ENCODE data around the gene PICALM. TPM values are rescaled to one million over a fixed set of nuclear protein-coding genes. Genes with fewer than 3 reads are reported as not detected.

The PICALM gene
- total RNA-seq, 4 donors from 2014 or later, result 287 to 339 (median 313) TPM

DNA sequence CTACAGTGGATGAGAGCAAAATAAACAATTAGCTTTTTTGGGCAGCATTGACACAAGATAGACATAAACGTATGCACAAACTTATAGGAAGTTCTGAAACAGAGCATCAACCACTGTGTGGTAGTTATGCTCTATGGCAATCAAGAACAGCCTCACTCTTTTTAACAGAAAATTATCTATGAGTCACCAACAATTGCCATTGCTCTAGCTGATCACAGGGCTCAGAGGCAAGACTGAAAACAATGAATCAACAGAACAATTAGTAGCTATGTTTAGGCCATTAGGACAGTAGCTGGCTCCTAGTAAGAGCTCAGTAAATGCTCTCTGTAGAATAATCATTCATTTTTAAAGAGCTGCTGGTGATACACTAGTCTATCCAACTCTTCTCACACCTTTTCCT lies 34.9 kb upstream of the PICALM start:
- Histone ChIP-seq H3K27me3 (no peaks in the 10 kb centered on the region), H3K4me3 (no peak overlapping the region), H3K4me1 (no peaks in the 10 kb centered on the region), H3K27ac (no peak overlapping the region), H3K36me3 (no peaks in the 10 kb centered on the region), H3K9me3 (no peaks in the 10 kb centered on the region)
- 73 to 83% methylated on average over 1 of the region's 1 CpG for WGBS, 2 donors
- no peak for TF ChIP-seq POLR2A (IDR thresholded peaks at IDR 0.05)
- no peak for TF ChIP-seq EP300 (IDR thresholded peaks at IDR 0.05)
- no peak for DNase-seq (ENCODE audit: low spot score in 2 of 2)

DNA sequence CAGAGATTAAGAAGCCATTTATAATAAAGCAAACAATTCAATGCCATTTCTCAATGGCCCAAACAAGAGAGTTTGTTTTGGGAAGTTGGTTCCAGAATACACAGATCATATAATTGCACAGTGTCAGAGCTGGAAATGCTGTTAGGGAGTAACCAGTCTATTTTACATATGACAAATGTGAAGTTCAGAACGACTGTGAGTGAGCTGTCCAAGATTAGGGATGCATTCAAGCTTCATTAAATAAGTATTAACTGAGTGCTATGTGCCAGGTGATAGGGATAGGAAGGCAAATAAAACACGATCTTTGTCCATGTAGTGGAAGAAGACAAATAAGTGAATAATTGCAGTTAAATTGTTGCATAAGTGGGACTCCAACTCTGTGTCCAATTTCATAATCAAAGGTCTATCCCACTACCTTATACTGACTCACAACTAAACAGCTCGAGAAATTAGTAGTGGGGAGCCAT lies 33.1 kb upstream of the PICALM start:
- no peak for DNase-seq (ENCODE audit: low spot score in 2 of 2)
- Histone ChIP-seq H3K4me1 (no peaks in the 10 kb centered on the region), H3K27ac (no peak overlapping the region), H3K9me3 (no peaks in the 10 kb centered on the region), H3K4me3 (no peak overlapping the region), H3K27me3 (no peaks in the 10 kb centered on the region), H3K36me3 (no peaks in the 10 kb centered on the region)
- 57 to 73% methylated on average over 3 of the region's 3 CpGs for WGBS, 2 donors
- no peak for TF ChIP-seq POLR2A (IDR thresholded peaks at IDR 0.05)
- no peak for TF ChIP-seq EP300 (IDR thresholded peaks at IDR 0.05)
- TF ChIP-seq, protein P1, sequence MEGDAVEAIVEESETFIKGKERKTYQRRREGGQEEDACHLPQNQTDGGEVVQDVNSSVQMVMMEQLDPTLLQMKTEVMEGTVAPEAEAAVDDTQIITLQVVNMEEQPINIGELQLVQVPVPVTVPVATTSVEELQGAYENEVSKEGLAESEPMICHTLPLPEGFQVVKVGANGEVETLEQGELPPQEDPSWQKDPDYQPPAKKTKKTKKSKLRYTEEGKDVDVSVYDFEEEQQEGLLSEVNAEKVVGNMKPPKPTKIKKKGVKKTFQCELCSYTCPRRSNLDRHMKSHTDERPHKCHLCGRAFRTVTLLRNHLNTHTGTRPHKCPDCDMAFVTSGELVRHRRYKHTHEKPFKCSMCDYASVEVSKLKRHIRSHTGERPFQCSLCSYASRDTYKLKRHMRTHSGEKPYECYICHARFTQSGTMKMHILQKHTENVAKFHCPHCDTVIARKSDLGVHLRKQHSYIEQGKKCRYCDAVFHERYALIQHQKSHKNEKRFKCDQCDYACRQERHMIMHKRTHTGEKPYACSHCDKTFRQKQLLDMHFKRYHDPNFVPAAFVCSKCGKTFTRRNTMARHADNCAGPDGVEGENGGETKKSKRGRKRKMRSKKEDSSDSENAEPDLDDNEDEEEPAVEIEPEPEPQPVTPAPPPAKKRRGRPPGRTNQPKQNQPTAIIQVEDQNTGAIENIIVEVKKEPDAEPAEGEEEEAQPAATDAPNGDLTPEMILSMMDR (IDR thresholded peaks at IDR 0.05), result no peak

DNA sequence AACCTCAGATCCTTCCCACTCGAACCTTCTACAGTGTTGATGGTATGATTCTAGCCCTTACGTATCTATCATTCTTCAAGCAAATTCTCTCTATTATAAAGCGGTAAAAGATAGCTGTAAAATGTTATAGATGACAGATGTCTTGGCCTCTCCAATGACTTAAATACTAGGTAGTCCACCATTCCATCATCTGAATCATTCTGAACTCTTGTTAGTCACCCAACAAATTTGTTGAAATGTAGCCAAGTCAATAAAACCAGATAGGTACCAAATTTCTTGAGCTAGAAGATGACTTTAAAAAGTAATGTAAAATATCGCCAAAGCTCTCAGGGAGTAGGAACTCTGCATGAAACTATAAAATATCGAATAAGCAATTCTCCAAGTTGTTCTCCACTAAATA lies 32.6 kb upstream of the PICALM start:
- no peak overlapping the region for H3K27ac ChIP-seq
- H3K9me3 ChIP-seq, result no peaks in the 10 kb centered on the region
- no peaks in the 10 kb centered on the region for H3K27me3 ChIP-seq
- 77 to 81% methylated on average over 5 of the region's 5 CpGs for WGBS, 2 donors
- H3K4me1 ChIP-seq, result no peaks in the 10 kb centered on the region
- H3K36me3 ChIP-seq, result no peaks in the 10 kb centered on the region
- TF ChIP-seq POLR2A (IDR thresholded peaks at IDR 0.05) (no peak), EP300 (IDR thresholded peaks at IDR 0.05) (no peak)
- TF ChIP-seq, protein P1 (IDR thresholded peaks at IDR 0.05), result no peak
- no peak for DNase-seq (ENCODE audit: low spot score in 2 of 2)
- no peak overlapping the region for H3K4me3 ChIP-seq

DNA sequence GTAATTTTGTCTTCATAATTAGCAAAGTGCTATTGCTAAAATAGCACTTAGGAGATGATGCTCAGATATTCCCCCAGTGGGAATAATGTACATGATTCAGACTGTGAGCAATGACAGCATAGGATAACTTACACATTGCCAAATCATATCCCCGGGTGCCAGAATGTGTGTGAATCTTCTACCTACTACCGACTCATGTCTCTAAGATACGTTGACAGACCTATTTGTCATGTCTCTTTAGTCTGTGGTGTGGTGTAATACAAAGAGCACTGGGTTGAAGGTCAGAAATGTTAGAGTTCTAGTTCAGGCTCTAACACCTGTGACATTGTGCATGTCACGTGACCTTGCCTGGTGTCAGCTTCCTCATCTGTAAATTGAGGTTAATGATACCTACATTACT lies 31.0 kb upstream of the PICALM start:
- no peak overlapping the region for H3K4me3 ChIP-seq
- WGBS, 2 donors, result 96 to 97% methylated on average over 4 of the region's 4 CpGs
- no peaks in the 10 kb centered on the region for H3K9me3 ChIP-seq
- no peaks in the 10 kb centered on the region for H3K4me1 ChIP-seq
- TF ChIP-seq POLR2A (IDR thresholded peaks at IDR 0.05), result no peak
- no peak for TF ChIP-seq EP300 (IDR thresholded peaks at IDR 0.05)
- TF ChIP-seq, protein P1 (IDR thresholded peaks at IDR 0.05), result no peak
- no peaks in the 10 kb centered on the region for H3K27me3 ChIP-seq
- no peaks in the 10 kb centered on the region for H3K36me3 ChIP-seq
- DNase-seq (ENCODE audit: low spot score in 2 of 2), result no peak
- no peak overlapping the region for H3K27ac ChIP-seq

DNA sequence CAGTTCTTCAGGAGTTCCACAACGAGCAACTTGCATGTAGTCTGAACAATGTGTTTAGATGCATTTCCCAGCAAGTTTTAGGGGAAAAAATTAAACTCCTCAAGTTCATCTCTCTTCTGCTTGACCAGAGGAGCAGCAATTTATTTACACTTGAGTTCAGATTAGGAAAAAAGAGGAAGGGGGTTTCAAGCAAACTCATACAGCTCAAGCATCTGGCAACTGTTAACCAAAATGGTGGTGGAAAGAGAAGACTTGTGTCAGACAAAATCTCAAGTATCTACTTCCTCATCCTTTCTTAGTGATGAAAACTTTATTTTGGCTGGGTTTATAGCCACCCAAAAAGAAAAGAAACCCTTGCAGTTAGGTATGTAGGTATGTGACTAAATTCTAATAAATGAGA lies 29.1 kb upstream of the PICALM start:
- no peaks in the 10 kb centered on the region for H3K36me3 ChIP-seq
- DNase-seq (ENCODE audit: low spot score in 2 of 2), result no peak
- 83 to 88% methylated on average over 1 of the region's 1 CpG for WGBS, 2 donors
- no peak overlapping the region for H3K4me3 ChIP-seq
- no peak overlapping the region for H3K27ac ChIP-seq
- no peaks in the 10 kb centered on the region for H3K4me1 ChIP-seq
- H3K9me3 ChIP-seq, result no peaks in the 10 kb centered on the region
- H3K27me3 ChIP-seq, result no peaks in the 10 kb centered on the region
- TF ChIP-seq, protein P1 (IDR thresholded peaks at IDR 0.05), result no peak
- TF ChIP-seq EP300 (IDR thresholded peaks at IDR 0.05) (no peak), POLR2A (IDR thresholded peaks at IDR 0.05) (no peak)

DNA sequence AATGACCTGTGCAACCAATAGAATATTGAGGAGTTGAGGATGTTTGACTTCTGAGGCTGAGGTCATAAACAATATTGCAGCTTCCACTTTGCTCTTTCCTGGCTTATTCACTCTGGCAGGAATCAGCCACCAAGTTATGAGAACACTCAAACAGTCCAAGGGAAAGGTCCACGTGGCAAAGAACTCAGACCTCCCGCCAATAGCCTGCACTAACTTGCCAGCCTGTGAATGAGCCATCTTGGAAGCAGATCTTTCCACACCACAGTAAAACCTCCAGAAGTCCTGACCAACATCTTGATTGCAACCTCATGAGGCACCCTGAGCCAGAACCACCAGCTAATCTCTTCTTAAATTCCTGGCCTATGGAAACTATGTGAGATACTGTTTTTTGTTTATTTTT lies 22.7 kb upstream of the PICALM start:
- TF ChIP-seq, protein P1 (IDR thresholded peaks at IDR 0.05), result no peak
- TF ChIP-seq EP300 (IDR thresholded peaks at IDR 0.05), result no peak
- TF ChIP-seq POLR2A (IDR thresholded peaks at IDR 0.05), result no peak
- Histone ChIP-seq H3K4me3 (no peak overlapping the region), H3K9me3 (no peaks in the 10 kb centered on the region), H3K4me1 (peaks cover 0 to 4% (median 0%) of the 10 kb centered on the region in 4 donors), H3K27me3 (no peaks in the 10 kb centered on the region), H3K27ac (no peak overlapping the region), H3K36me3 (no peaks in the 10 kb centered on the region)
- 47 to 76% methylated on average over 2 of the region's 2 CpGs for whole genome bisulfite sequencing, 2 donors
- no peak for DNase-seq (ENCODE audit: low spot score in 2 of 2)

Data from tibial nerve (tissue), 4 donors.